ENCODE measurements around the gene GALNT13.

DNA sequence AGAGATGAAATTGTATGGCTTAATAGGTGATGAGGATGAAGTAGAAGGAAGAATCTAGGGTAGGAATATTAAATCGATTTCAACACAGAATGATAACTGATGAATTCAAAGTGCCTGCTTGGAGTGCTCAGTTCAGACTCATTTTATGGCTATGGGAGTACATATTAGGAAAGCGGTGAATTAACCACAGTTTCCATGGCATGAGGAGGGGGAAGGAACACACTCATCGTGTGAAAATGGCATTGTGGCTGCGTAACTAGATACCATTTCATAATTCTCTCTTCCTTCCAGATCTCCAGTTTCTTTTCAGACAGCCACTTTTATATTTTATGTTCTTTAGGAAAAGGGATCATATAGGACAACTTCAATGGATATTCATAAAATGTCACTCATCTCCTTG is 594.5 kb downstream of the GALNT13 start:
- no peak for TF ChIP-seq POLR2A (IDR thresholded peaks at IDR 0.05)
- TF ChIP-seq, protein P1, sequence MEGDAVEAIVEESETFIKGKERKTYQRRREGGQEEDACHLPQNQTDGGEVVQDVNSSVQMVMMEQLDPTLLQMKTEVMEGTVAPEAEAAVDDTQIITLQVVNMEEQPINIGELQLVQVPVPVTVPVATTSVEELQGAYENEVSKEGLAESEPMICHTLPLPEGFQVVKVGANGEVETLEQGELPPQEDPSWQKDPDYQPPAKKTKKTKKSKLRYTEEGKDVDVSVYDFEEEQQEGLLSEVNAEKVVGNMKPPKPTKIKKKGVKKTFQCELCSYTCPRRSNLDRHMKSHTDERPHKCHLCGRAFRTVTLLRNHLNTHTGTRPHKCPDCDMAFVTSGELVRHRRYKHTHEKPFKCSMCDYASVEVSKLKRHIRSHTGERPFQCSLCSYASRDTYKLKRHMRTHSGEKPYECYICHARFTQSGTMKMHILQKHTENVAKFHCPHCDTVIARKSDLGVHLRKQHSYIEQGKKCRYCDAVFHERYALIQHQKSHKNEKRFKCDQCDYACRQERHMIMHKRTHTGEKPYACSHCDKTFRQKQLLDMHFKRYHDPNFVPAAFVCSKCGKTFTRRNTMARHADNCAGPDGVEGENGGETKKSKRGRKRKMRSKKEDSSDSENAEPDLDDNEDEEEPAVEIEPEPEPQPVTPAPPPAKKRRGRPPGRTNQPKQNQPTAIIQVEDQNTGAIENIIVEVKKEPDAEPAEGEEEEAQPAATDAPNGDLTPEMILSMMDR (IDR thresholded peaks at IDR 0.05): no peak

Data from adrenal gland (tissue), 5 donors.